SK-N-SH (cell line): ENCODE results near the gene HOTAIR.

Experiments used
- CTCF ChIP-seq: fragments of 200-600 bp; sonication (generic); IDR thresholded peaks from 2 replicates; pipeline ENCODE4 v1.6.1; 2017; ENCODE audit warnings: antibody characterized with exemption, mild to moderate bottlenecking, moderate library complexity
- ELF1 ChIP-seq: IDR thresholded peaks from 2 replicates; pipeline ENCODE4 v1.4.0; 2012
- EZH2phosphoT487 ChIP-seq: fragments of 200-600 bp; sonication (generic); IDR thresholded peaks from 2 replicates; pipeline ENCODE4 v1.6.1; 2017; ENCODE audit warnings: low read depth, mixed run types, mild to moderate bottlenecking, antibody characterized with exemption, moderate library complexity, borderline replicate concordance
- FOSL2 ChIP-seq: IDR thresholded peaks from 2 replicates; pipeline ENCODE4 v1.4.0; 2012; ENCODE audit warnings: low read depth, mild to moderate bottlenecking, moderate library complexity, borderline replicate concordance
- MAX ChIP-seq: IDR thresholded peaks from 2 replicates; pipeline ENCODE4 v1.4.0; 2012; ENCODE audit warnings: low read depth
- MXI1 ChIP-seq: IDR thresholded peaks from 2 replicates; pipeline ENCODE4 v1.6.1; 2012; ENCODE audit warnings: mild to moderate bottlenecking, low read depth, low read length, improper control_type of control experiment
- NFIC ChIP-seq: IDR thresholded peaks from 2 replicates; pipeline ENCODE4 v1.4.0; 2012; ENCODE audit warnings: borderline replicate concordance
- TAF1 ChIP-seq: IDR thresholded peaks from 2 replicates; pipeline ENCODE4 v1.6.1; 2012; ENCODE audit warnings: low read depth, mild to moderate bottlenecking, low read length, moderate library complexity, borderline replicate concordance
- TCF12 ChIP-seq: IDR thresholded peaks from 2 replicates; pipeline ENCODE4 v1.4.0; 2012

- TF ChIP-seq TCF12 (no peak), CTCF (no peak), NFIC (no peak), MXI1 (no peak), TAF1 (no peak), EZH2phosphoT487 (no peak), ELF1 (no peak), MAX (no peak), FOSL2 (no peak)
These were observed 3.1 kb upstream of the HOTAIR start for GRCh38 chr12:53977596-53978445.
